Tibial nerve (tissue), 4 donors: ENCODE data around the gene PROS1. TPM values are rescaled to one million over a fixed set of nuclear protein-coding genes. Genes with fewer than 3 reads are reported as not detected.
"Not testable (repeated sequence)": the region's sequence is repeated elsewhere in the genome, so short reads cannot be mapped to it uniquely, and the experiment has no call there.

Experiments used
- DNase-seq, 2 donors: peaks; one replicate each; pipeline ENCODE4 v3.0.0-alpha.2; 2019; ENCODE audit warnings: low spot score in 2 of 2
- H3K27ac ChIP-seq, 4 donors: fragments of 200-600 bp; sonication (generic) in 3 of 4; one replicate each; pipeline ENCODE4 v1.5.1; 2017 to 2019; ENCODE audit warnings: mild to moderate bottlenecking in 1 of 4
- H3K27me3 ChIP-seq, 2 donors: fragments of 200-600 bp; sonication (generic) in 1 of 2; one replicate each; pipeline versions ENCODE4 v1.5.1 to v1.6.0; 2017 to 2019
- H3K36me3 ChIP-seq, 3 donors: fragments of 200-600 bp; sonication (generic); one replicate each; pipeline ENCODE4 v1.5.1; 2018 to 2019
- H3K4me1 ChIP-seq, 4 donors: fragments of 200-600 bp; sonication (generic) in 3 of 4; one replicate each; pipeline ENCODE4 v1.5.1; 2017 to 2019
- H3K4me3 ChIP-seq, 4 donors: fragments of 200-600 bp; sonication (generic) in 3 of 4; one replicate each; pipeline ENCODE4 v1.5.1; 2017 to 2019; ENCODE audit warnings: mild to moderate bottlenecking in 1 of 4, moderate library complexity in 1 of 4
- H3K9me3 ChIP-seq, 4 donors: fragments of 200-600 bp; sonication (generic) in 3 of 4; one replicate each; pipeline ENCODE4 v1.5.1; 2017 to 2019
- CTCF ChIP-seq, 5 experiments: fragments of 200-600 bp in 3 of 5; fragments of 450-650 bp in 2 of 5; sonication (generic) in 3 of 5; IDR thresholded peaks; one replicate each; pipeline ENCODE4 v1.5.1; 2016 to 2019; ENCODE audit warnings: antibody characterized with exemption in 5 of 5, mild to moderate bottlenecking in 3 of 5, moderate library complexity in 2 of 5
- EP300 ChIP-seq, 2 donors: sonication (generic); formaldehyde crosslinking; IDR thresholded peaks; one replicate each; pipeline ENCODE4 v1.6.1; 2017; ENCODE audit warnings: antibody characterized with exemption in 2 of 2, mild to moderate bottlenecking in 1 of 2
- POLR2A ChIP-seq, 2 donors: fragments of 450-650 bp; IDR thresholded peaks; one replicate each; pipeline ENCODE4 v1.6.1; 2017; ENCODE audit warnings: antibody characterized with exemption in 2 of 2, mild to moderate bottlenecking in 2 of 2, moderate library complexity in 2 of 2
- WGBS, 2 donors: methylation state at CpG; one replicate each; pipeline ENCODE4 v1.1.5; 2018; 5-methylcytosine and 5-hydroxymethylcytosine counted together
- small RNA-seq: library from RNA; depleted of rRNA; stranded (forward); fragments of <200 nt; gene quantifications from one replicate; pipeline ENCODE3, GENCODE V24; 2016
- total RNA-seq, 4 donors: library from RNA; depleted of rRNA; stranded (reverse); fragments of >200 nt; gene quantifications; one replicate each; pipeline ENCODE4 v1.1.0, GENCODE V29; 2016

Gene PROS1
- total RNA-seq, 4 donors from 2014 or later, result 179 to 416 (median 314) TPM

- DNase-seq, result no peak
- Histone ChIP-seq H3K4me1 (no peaks in the 10 kb centered on the region), H3K4me3 (no peak overlapping the region), H3K36me3 (peaks cover 0 to 11% (median 0%) of the 10 kb centered on the region in 3 donors), H3K27me3 (no peaks in the 10 kb centered on the region), H3K9me3 (no peaks in the 10 kb centered on the region), H3K27ac (no peak overlapping the region)
- TF ChIP-seq EP300 (IDR thresholded peaks at IDR 0.05) (no peak), POLR2A (IDR thresholded peaks at IDR 0.05) (no peak), CTCF (IDR thresholded peaks at IDR 0.05) (no peak)
These were observed 106.3 kb downstream of the PROS1 start for GRCh38 chr3:93867425-93867824.

- Histone ChIP-seq H3K4me3 (no peak overlapping the region), H3K4me1 (no peaks in the 10 kb centered on the region), H3K9me3 (no peaks in the 10 kb centered on the region), H3K27me3 (no peaks in the 10 kb centered on the region), H3K27ac (no peak overlapping the region), H3K36me3 (no peaks in the 10 kb centered on the region)
- DNase-seq, result no peak
- TF ChIP-seq CTCF (IDR thresholded peaks at IDR 0.05) (no peak), EP300 (IDR thresholded peaks at IDR 0.05) (no peak), POLR2A (IDR thresholded peaks at IDR 0.05) (no peak)
- WGBS, 2 donors, result 61 to 74% methylated on average over 2 of the region's 2 CpGs
These were observed 112.7 kb downstream of the PROS1 start for GRCh38 chr3:93861017-93861416.

- no peaks in the 10 kb centered on the region for H3K36me3 ChIP-seq
- H3K4me3 ChIP-seq, result no peak overlapping the region
- no peaks in the 10 kb centered on the region for H3K27me3 ChIP-seq
- WGBS, 2 donors, result 88 to 92% methylated on average over 3 of the region's 3 CpGs
- no peak for DNase-seq
- no peaks in the 10 kb centered on the region for H3K4me1 ChIP-seq
- H3K27ac ChIP-seq, result no peak overlapping the region
- TF ChIP-seq EP300 (IDR thresholded peaks at IDR 0.05) (no peak), POLR2A (IDR thresholded peaks at IDR 0.05) (no peak), CTCF (IDR thresholded peaks at IDR 0.05) (no peak)
- H3K9me3 ChIP-seq, result peaks cover 0 to 7% (median 0%) of the 10 kb centered on the region in 4 donors
These were observed 118.3 kb downstream of the PROS1 start for GRCh38 chr3:93855401-93855800.

GRCh38 chr3:93852228-93852627 is 121.5 kb downstream of the PROS1 start:
- not testable (repeated sequence) for H3K4me1 ChIP-seq, DNase-seq, H3K4me3 ChIP-seq, H3K27me3 ChIP-seq, H3K36me3 ChIP-seq, H3K27ac ChIP-seq
- 79 to 82% methylated on average over 5 to 7 of the region's 7 CpGs for WGBS, 2 donors
- H3K9me3 ChIP-seq, result peaks cover 0 to 13% (median 0%) of the 10 kb centered on the region in 4 donors

- peak in 1 of 2 donors; percentile 7 for DNase-seq
- H3K4me3 ChIP-seq, result no peak overlapping the region
- H3K27ac ChIP-seq, result peak overlapping the region in 2 of 4 donors; percentile 59 to 72
- no peaks in the 10 kb centered on the region for H3K27me3 ChIP-seq
- peaks cover 0 to 15% (median 5%) of the 10 kb centered on the region in 4 donors for H3K4me1 ChIP-seq
- no peaks in the 10 kb centered on the region for H3K36me3 ChIP-seq
- peaks cover 0 to 6% (median 0%) of the 10 kb centered on the region in 4 donors for H3K9me3 ChIP-seq
- 47 to 54% methylated on average over 5 of the region's 5 CpGs for WGBS, 2 donors
- TF ChIP-seq CTCF (IDR thresholded peaks at IDR 0.05) (no peak), EP300 (IDR thresholded peaks at IDR 0.05) (peak in 1 of 2 donors; percentile 78), POLR2A (IDR thresholded peaks at IDR 0.05) (no peak)
These were observed 129.7 kb downstream of the PROS1 start for GRCh38 chr3:93843981-93844380.

- 50 to 52% methylated on average over 1 of the region's 1 CpG for WGBS, 2 donors
- not testable (repeated sequence) for DNase-seq, H3K9me3 ChIP-seq, H3K27me3 ChIP-seq, H3K27ac ChIP-seq, H3K36me3 ChIP-seq, H3K4me3 ChIP-seq
- H3K4me1 ChIP-seq, result peaks cover 0 to 15% (median 5%) of the 10 kb centered on the region in 4 donors
These were observed 134.5 kb downstream of the PROS1 start for GRCh38 chr3:93839193-93839592.

Small RNAs within 50 kb of the gene (small RNA-seq; reads per million reads assigned to genes)
- gene RF00019 (not detected), gene RNU6-488P (not detected), gene RNU6-511P (not detected)

Other genes with a start within 250 kb of the PROS1 start
- 10 to 100 TPM; 14.1 to 34.7 (median 24.6) TPM for gene ARL13B, start 6.3 kb upstream of the PROS1 start, total RNA-seq
- not detected for gene STX19, start 54.7 kb upstream of the PROS1 start, total RNA-seq
- 1 to 10 TPM; 3.9 to 8.5 (median 4.9) TPM for gene DHFR2, start 89.0 kb upstream of the PROS1 start, total RNA-seq
- 10 to 100 TPM in 2 of 4 donors, 1 to 10 TPM in 2; 6.6 to 16.0 (median 9.0) TPM for gene NSUN3, start 89.2 kb upstream of the PROS1 start, total RNA-seq